CD14-positive monocyte (primary cell): ENCODE measurements around the gene DCHS1. TPM values are rescaled to one million over a fixed set of nuclear protein-coding genes. Genes with fewer than 3 reads are reported as not detected.
A peak's percentile ranks its signal among the peaks of the same experiment; 100 is the strongest.

Source experiments
- DNase-seq, 3 donors: peaks; one replicate each; pipeline ENCODE4 v3.0.0-alpha.2; 2011 to 2022
- H2AFZ ChIP-seq: 2 replicates; pipeline ENCODE4 v1.6.0; 2012; ENCODE audit warnings: mild to moderate bottlenecking, low read depth, low read length, inconsistent platforms; ENCODE audit not compliant: insufficient read depth, poor library complexity, severe bottlenecking
- H3K27ac ChIP-seq, 2 donors: 1 replicate in 1 of 2; 2 replicates in 1 of 2; pipeline ENCODE4 v1.5.1; 2012 to 2013; ENCODE audit warnings: low read length in 2 of 2, control low read depth in 1 of 2, inconsistent platforms in 1 of 2, low read depth in 1 of 2, mild to moderate bottlenecking in 1 of 2
- H3K27me3 ChIP-seq, 2 donors: one replicate each; pipeline versions ENCODE4 v1.6.0 to v1.6.1; 2011 to 2013; ENCODE audit warnings: low read length in 2 of 2; ENCODE audit not compliant: control insufficient read depth in 2 of 2, insufficient read depth in 2 of 2
- H3K36me3 ChIP-seq, 2 donors: replicated peaks in 1 of 2; 1 replicate in 1 of 2; 2 replicates in 1 of 2; pipeline versions ENCODE4 v1.5.1 to v1.6.1; 2012 to 2013; ENCODE audit warnings: low read length in 2 of 2, control low read depth in 1 of 2, inconsistent platforms in 1 of 2, mild to moderate bottlenecking in 1 of 2; ENCODE audit not compliant: insufficient read depth in 2 of 2, control insufficient read depth in 1 of 2
- H3K4me1 ChIP-seq, 2 donors: 1 replicate in 1 of 2; 2 replicates in 1 of 2; pipeline versions ENCODE4 v1.5.1 to v1.6.1; 2012 to 2013; ENCODE audit warnings: low read length in 2 of 2, control low read depth in 1 of 2, inconsistent platforms in 1 of 2, mild to moderate bottlenecking in 1 of 2, moderate library complexity in 1 of 2; ENCODE audit not compliant: insufficient read depth in 2 of 2, control insufficient read depth in 1 of 2
- H3K4me2 ChIP-seq: replicated peaks from 2 replicates; pipeline ENCODE3; 2012; ENCODE audit warnings: low read length, moderate library complexity, mild to moderate bottlenecking; ENCODE audit not compliant: poor library complexity, severe bottlenecking; ENCODE audit errors: extremely low read depth
- H3K4me3 ChIP-seq, 3 experiments: fragments of 200-600 bp in 1 of 3; sonication (generic) in 1 of 3; replicated peaks in 1 of 3; 1 replicate in 2 of 3; 2 replicates in 1 of 3; pipeline ENCODE4 v1.5.1; 2011 to 2013; ENCODE audit warnings: low read length in 3 of 3, mild to moderate bottlenecking in 3 of 3, control low read depth in 2 of 3, low read depth in 2 of 3, inconsistent platforms in 1 of 3, moderate library complexity in 1 of 3
- H3K79me2 ChIP-seq: 2 replicates; pipeline ENCODE4 v1.6.0; 2012; ENCODE audit warnings: mild to moderate bottlenecking, control low read depth, inconsistent platforms, low read length, moderate library complexity; ENCODE audit not compliant: insufficient read depth
- H3K9ac ChIP-seq: 2 replicates; pipeline ENCODE4 v1.6.0; 2017; ENCODE audit warnings: low read length, mild to moderate bottlenecking; ENCODE audit not compliant: insufficient read depth, poor library complexity, severe bottlenecking
- H3K9me3 ChIP-seq, 2 donors: replicated peaks in 1 of 2; 1 replicate in 1 of 2; 2 replicates in 1 of 2; pipeline versions ENCODE4 v1.5.1 to v1.6.1; 2012 to 2013; ENCODE audit warnings: low read length in 2 of 2, control low read depth in 1 of 2; ENCODE audit not compliant: control insufficient read depth in 1 of 2, insufficient read depth in 1 of 2
- H4K20me1 ChIP-seq: 2 replicates; pipeline ENCODE4 v1.6.0; 2012; ENCODE audit warnings: mild to moderate bottlenecking, low read length, control low read depth, moderate library complexity; ENCODE audit not compliant: insufficient read depth
- H3K27ac Mint-ChIP-seq, 7 donors: one replicate each; pipeline ENCODE4 v1.8.0; 2020; ENCODE audit warnings: mild to moderate bottlenecking in 7 of 7, mixed read lengths in 7 of 7, moderate library complexity in 6 of 7, inconsistent platforms in 2 of 7
- H3K27me3 Mint-ChIP-seq, 3 donors: one replicate each; pipeline ENCODE4 v1.8.0; 2021 to 2022; ENCODE audit warnings: low read depth in 3 of 3, mild to moderate bottlenecking in 3 of 3, mixed read lengths in 3 of 3, moderate library complexity in 3 of 3, inconsistent platforms in 1 of 3
- H3K36me3 Mint-ChIP-seq, 2 donors: one replicate each; pipeline ENCODE4 v1.8.0; 2020; ENCODE audit warnings: mixed read lengths in 2 of 2, inconsistent platforms in 1 of 2, mild to moderate bottlenecking in 1 of 2
- H3K4me1 Mint-ChIP-seq: one replicate; pipeline ENCODE4 v1.8.0; 2020; ENCODE audit warnings: mild to moderate bottlenecking, mixed read lengths
- H3K4me3 Mint-ChIP-seq, 2 donors: one replicate each; pipeline ENCODE4 v1.8.0; 2020; ENCODE audit warnings: mild to moderate bottlenecking in 2 of 2, mixed read lengths in 2 of 2, moderate library complexity in 1 of 2
- H3K9me3 Mint-ChIP-seq, 7 donors: one replicate each; pipeline ENCODE4 v1.8.0; 2020 to 2022; ENCODE audit warnings: mixed read lengths in 7 of 7, mild to moderate bottlenecking in 6 of 7, moderate library complexity in 6 of 7, inconsistent platforms in 2 of 7
- WGBS: methylation state at CpG from one replicate; pipeline ENCODE4 v1.1.5; 2013; ENCODE audit warnings: missing lambda C conversion rate; ENCODE audit not compliant: insufficient coverage; 5-methylcytosine and 5-hydroxymethylcytosine counted together
- intact Hi-C, 2 donors: fragments of 100-400 bp; cut with micrococcal nuclease; formaldehyde crosslinking; loops; one replicate each; pipeline versions ENCODE4 v1.15.0 to v1.15.1; 2023
- polyA plus RNA-seq, 3 donors: library from polyadenylated mRNA; depleted of rRNA in 1 of 3; unstranded in 2 of 3; stranded (reverse) in 1 of 3; fragments of 300-500 nt in 2 of 3; fragments of >200 nt in 1 of 3; fragmentation: Illumina TruSeq in 2 of 3; gene quantifications; 1 replicate in 2 of 3; 2 replicates in 1 of 3; pipeline ENCODE4 v1.2.3, GENCODE V29; 2012 to 2021
- TF ChIP-seq, protein P1 (sequence below): fragments of 200-600 bp; IDR thresholded peaks from one replicate; pipeline ENCODE4 v1.8.0; 2022; ENCODE audit warnings: antibody characterized with exemption, mild to moderate bottlenecking

DCHS1 gene
- polyA plus RNA-seq, 3 donors = 0.01 to 0.88 (median 0.02) TPM

GRCh38 chr11:6627762-6628241, 27.8 kb downstream of the DCHS1 start:
- H3K79me2 ChIP-seq = no peaks in the 10 kb centered on the region
- no peak overlapping the region for H3K9ac ChIP-seq
- Mint-ChIP-seq H3K27me3 (peaks cover 0 to 2% (median 0%) of the 10 kb centered on the region in 3 donors), H3K4me1 (peaks cover 7% of the 10 kb centered on the region), H3K27ac (no peak overlapping the region), H3K9me3 (peaks cover 0 to 9% (median 0%) of the 10 kb centered on the region in 7 donors), H3K36me3 (no peaks in the 10 kb centered on the region), H3K4me3 (peak overlapping the region in 1 of 2 donors; percentile 39)
- H3K36me3 ChIP-seq = no peaks in the 10 kb centered on the region
- no CpG with 5 or more reads among the region's 2 CpGs for WGBS
- peaks cover 6 to 9% of the 10 kb centered on the region in 2 donors for H3K4me1 ChIP-seq
- TF ChIP-seq, protein P1, sequence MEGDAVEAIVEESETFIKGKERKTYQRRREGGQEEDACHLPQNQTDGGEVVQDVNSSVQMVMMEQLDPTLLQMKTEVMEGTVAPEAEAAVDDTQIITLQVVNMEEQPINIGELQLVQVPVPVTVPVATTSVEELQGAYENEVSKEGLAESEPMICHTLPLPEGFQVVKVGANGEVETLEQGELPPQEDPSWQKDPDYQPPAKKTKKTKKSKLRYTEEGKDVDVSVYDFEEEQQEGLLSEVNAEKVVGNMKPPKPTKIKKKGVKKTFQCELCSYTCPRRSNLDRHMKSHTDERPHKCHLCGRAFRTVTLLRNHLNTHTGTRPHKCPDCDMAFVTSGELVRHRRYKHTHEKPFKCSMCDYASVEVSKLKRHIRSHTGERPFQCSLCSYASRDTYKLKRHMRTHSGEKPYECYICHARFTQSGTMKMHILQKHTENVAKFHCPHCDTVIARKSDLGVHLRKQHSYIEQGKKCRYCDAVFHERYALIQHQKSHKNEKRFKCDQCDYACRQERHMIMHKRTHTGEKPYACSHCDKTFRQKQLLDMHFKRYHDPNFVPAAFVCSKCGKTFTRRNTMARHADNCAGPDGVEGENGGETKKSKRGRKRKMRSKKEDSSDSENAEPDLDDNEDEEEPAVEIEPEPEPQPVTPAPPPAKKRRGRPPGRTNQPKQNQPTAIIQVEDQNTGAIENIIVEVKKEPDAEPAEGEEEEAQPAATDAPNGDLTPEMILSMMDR = no peak
- H4K20me1 ChIP-seq = no peaks in the 10 kb centered on the region
- no peak overlapping the region for H3K27ac ChIP-seq
- intact Hi-C loops = no loop called here
- H3K4me3 ChIP-seq = no peak overlapping the region
- no peaks in the 10 kb centered on the region for H3K27me3 ChIP-seq
- DNase-seq = no peak
- no peak overlapping the region for H3K4me2 ChIP-seq
- no peaks in the 10 kb centered on the region for H3K9me3 ChIP-seq
- H2AFZ ChIP-seq = no peak overlapping the region

DNA sequence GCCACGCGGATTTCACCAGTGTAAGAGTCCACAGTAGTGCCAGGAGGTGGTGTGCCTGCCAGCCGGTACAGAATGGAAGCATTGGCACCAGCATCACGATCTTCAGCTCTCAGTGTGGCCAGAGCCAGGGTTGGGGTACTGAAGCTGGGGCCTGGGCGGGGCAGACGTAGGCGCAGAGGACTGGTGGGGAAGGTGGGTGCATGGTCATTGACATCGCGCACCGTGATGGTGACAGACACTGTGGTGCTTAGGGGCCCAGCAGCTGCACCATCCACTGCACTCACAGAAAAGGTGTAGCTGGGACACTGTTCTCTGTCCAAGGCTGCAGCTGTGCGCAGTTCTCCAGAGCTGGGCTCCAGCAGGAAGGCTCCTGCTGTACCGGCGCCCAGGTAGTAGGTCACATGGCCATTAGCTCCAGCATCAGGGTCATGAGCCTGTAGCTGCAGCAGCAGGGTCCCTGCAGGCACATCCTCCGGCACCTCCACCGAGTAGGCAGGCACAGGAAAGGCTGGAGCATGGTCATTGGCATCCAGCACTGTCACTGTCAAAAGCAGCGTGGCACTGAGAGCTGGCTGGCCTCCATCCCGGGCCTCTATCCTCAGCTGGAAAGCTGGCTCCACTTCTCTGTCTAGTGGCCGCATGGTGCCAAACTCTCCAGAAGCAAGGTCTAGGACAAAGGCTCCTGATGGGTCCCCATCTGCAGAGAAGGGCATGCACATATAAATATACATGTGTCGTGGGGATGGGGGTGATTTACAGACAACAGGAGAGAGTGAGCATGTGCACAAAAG, 28.4 kb downstream of the DCHS1 start:
- H3K4me1 Mint-ChIP-seq = peaks cover 7% of the 10 kb centered on the region
- TF ChIP-seq, protein P1 = no peak
- Histone ChIP-seq H3K36me3 (no peaks in the 10 kb centered on the region), H3K4me3 (no peak overlapping the region), H3K9me3 (no peaks in the 10 kb centered on the region), H3K4me1 (peaks cover 6 to 9% of the 10 kb centered on the region in 2 donors), H3K27ac (no peak overlapping the region), H3K9ac (no peak overlapping the region), H4K20me1 (no peaks in the 10 kb centered on the region), H3K79me2 (no peaks in the 10 kb centered on the region), H3K4me2 (no peak overlapping the region), H2AFZ (no peak overlapping the region), H3K27me3 (no peaks in the 10 kb centered on the region)
- peaks cover 0 to 2% (median 0%) of the 10 kb centered on the region in 3 donors for H3K27me3 Mint-ChIP-seq
- H3K9me3 Mint-ChIP-seq = peaks cover 0 to 9% (median 0%) of the 10 kb centered on the region in 7 donors
- intact Hi-C loops = no loop called here
- DNase-seq = no peak
- H3K4me3 Mint-ChIP-seq = peak overlapping the region in 1 of 2 donors; percentile 39
- no peak overlapping the region for H3K27ac Mint-ChIP-seq
- no peaks in the 10 kb centered on the region for H3K36me3 Mint-ChIP-seq
- WGBS = 89% methylated on average over 15 of the region's 19 CpGs
